ENCODE data around the gene SUN3.

SUN3 gene, protein sequence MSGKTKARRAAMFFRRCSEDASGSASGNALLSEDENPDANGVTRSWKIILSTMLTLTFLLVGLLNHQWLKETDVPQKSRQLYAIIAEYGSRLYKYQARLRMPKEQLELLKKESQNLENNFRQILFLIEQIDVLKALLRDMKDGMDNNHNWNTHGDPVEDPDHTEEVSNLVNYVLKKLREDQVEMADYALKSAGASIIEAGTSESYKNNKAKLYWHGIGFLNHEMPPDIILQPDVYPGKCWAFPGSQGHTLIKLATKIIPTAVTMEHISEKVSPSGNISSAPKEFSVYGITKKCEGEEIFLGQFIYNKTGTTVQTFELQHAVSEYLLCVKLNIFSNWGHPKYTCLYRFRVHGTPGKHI

GRCh38 chr7:48028938-48029337 lies at the start of gene SUN3:
Gene SUN3, minus strand, starts transcription at chr7:48029107. Its CDS starts 169 bp downstream, at chr7:48028938.
- no peak for DNase-seq

DNA sequence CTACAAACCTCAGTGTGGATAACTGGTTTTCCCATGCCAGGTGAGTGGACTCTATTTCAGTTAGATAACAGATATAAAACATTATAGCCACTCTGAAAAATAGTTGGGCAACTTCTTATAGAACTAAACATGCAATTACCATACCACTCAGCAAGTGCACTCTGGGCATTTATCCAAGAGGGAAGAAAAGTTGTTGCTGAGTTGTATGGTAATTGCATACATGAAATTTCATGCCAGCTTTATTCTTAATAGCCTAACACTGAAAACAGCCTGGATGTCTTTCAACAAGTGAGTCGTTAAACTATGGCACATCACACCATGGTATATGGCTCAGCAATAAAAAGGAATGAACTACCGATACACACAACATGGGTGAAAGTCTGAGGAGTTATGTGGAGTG lies 49.6 kb upstream of the SUN3 start:
- DNase-seq: no peak

GRCh38 chr7:48077423-48077822 lies 48.5 kb upstream of the SUN3 start:
- no peak for DNase-seq

DNA sequence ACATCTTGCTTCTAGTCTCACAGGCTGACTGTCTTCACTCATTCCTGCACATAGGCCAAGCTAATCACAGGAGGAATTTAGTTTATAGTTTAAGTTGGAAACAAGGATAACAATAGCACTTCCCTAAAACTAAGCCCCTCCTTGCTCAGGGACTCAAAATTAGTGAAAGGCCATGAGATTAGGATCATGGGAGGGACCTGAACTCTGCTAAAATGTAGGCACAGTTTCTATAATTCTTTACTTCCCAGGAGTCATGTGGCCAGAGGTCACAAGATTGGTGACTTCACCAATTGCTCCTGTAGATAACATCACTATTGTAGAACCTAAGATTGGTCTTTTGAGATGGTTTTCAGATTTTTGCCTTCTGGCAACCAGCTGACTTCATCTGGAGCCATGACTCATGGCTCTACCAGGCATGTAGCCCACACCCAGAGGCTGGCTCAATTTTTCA lies 45.3 kb upstream of the SUN3 start:
- DNase-seq: no peak

DNA sequence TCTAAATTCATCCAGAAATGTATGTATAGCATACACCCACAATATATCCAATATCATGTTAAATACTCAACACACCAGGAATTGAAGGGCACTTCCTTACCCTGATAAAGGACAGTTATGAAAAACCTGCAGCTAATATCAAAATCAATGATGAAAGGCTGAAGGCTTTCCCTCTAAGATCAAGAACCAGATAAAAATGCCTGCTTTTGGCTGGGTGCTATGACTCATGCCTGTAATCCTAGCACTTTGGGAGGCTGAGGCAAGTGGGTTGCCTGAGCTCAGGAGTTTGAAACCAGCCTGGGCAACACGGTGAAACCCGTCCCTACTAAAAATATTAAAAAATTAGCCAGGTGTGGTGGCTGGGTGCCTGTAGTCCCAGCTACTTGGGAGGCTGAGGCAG lies 38.6 kb upstream of the SUN3 start:
- no peak for DNase-seq

GRCh38 chr7:48063985-48064384 lies 35.1 kb upstream of the SUN3 start:
- no peak for DNase-seq

DNA sequence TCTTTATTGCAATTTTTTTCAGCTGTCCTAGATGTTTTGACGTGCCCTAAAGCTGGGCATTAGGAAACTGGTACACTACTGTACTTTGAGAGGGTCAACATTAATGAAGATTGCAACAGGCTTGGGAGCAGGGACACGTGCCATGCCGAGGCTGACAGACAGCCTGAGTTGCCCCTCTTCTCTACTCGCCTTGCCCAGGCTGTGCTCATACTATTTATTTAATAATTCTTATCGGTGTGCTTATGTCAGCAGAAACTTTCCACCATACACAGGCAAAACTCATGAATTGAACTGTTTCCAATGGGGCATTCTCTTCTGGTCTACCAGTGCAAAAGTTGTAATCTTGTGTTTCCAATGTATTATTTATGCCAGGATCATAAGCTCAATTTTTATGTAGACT lies 30.8 kb upstream of the SUN3 start:
- DNase-seq: no peak

- no peak for DNase-seq
These were observed 30.1 kb upstream of the SUN3 start for GRCh38 chr7:48058990-48059389.

DNA sequence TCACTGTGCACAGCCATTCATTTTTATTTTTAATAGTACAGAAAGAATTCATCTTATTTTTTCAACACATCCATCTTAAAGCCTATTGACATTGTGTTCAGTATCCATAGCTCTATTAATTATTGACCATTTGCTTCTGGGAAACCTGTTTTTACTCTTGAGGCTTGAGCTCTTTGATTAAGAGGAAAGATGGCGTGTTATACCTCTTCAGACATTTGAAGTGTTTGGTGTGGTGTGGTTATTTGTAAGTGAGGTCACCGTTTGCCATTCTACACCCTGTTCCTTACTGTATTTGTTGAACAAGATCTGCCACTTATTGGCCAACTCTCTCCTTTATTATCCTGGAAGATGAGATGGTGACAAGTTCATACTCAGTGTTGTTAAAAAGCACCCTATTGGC lies 24.8 kb upstream of the SUN3 start:
- DNase-seq: no peak

DNA sequence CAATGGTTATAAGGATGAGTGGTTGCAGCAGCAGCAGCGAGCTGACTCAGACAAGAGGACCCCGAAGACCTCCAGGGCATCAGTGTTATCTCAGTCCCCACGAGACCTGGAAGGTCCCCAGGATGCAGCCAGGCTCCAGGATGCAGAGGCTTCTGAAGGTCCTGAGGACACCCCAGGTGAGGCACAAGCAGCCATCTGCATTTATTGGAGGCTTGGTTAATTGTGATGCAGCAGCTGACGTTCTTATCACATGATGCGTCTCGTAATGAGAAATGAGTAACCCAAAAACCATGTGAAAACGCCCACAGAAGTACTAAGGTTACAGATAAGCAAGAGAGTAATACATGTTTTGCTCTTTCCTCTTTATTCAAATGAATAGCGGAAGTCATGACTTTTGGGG lies 23.8 kb upstream of the SUN3 start:
- DNase-seq: peak; percentile 19

DNA sequence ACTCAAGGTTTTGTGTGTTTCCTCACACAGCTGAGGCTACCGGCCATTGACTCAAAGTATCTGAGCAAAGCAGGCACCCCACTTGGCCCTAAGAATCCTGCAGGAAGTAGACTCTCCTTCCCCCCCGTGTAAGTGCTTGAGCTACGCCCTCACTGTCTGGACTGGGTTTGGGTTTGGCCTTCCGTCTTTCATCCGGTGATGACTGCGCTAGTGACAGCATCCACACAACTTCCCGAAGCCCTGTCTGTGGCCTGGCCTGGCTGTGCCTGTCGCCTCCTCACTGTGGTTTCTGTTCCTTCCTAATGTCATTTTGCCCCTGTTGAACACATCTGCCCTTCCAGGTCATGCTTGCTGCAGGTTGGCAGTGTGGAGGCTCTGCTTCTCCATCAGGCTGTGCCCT lies 20.9 kb upstream of the SUN3 start:
- no peak for DNase-seq

- DNase-seq: no peak
These were observed 19.2 kb upstream of the SUN3 start for GRCh38 chr7:48048113-48048512.

- peak; percentile 41 for DNase-seq
These were observed 17.6 kb upstream of the SUN3 start for GRCh38 chr7:48046458-48046857.

GRCh38 chr7:48045195-48045765 lies 16.4 kb upstream of the SUN3 start:
- peak; percentile 24 for DNase-seq

GRCh38 chr7:48042636-48043035 lies 13.7 kb upstream of the SUN3 start:
- DNase-seq: no peak

- DNase-seq: no peak
These were observed 13.3 kb upstream of the SUN3 start for GRCh38 chr7:48042216-48042615.

GRCh38 chr7:48041653-48041970 lies 12.7 kb upstream of the SUN3 start:
- no peak for DNase-seq

GRCh38 chr7:48040944-48041652 lies 12.2 kb upstream of the SUN3 start:
- DNase-seq: no peak

- no peak for DNase-seq
These were observed 10.1 kb upstream of the SUN3 start for GRCh38 chr7:48038815-48039506.

DNA sequence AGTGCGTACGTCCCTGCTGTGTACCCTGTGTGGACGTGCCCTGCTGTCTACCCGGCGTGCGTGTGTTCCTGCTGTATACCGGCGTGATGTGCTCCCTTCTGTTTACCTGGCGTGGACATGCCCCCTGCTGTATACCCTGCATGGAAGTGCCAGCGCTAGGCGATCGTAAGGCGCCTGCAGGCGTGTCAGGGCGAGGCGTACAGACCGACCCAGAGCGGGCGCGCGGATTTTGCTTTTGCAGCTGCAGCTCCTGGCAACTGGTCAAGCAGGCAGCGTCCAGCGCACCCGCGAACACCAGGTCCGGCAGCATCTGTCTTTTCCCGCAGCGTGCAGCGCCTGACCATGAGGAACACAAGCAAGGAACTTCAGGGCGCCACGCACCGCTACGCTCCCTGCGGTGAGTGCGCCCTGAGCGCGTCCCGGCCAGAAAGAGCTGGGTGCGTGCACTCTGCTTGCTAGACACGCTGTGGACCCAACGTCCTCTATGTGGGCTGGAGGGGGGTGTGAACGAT lies 7.1 kb upstream of the SUN3 start:
- no peak for DNase-seq

- peak; percentile 89 for DNase-seq
These were observed 6.5 kb upstream of the SUN3 start, which contains the start of gene C7orf57 for GRCh38 chr7:48035301-48035966. Gene C7orf57, plus strand, starts transcription at chr7:48035543. Its CDS starts 766 bp downstream, at chr7:48036309.

DNA sequence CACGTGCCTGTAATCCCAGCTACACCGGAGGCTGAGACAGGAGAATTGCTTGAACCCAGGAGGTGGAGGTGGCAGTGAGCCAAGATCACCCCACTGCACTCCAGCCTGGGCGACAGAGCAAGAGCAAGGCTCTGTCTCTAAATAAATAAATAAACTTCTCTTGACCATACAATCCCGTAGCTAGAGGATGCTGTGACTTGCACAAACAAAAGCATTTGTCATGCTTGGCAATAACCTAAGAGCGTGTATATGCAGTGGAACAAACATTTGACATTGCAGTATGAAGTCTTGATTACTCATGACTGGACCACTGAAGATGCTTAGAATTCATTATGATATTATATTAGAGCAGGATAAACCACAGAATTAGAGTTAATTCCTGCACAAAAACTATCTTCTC lies 5.0 kb upstream of the SUN3 start:
- DNase-seq: no peak

GRCh38 chr7:48031111-48031510 lies 2.2 kb upstream of the SUN3 start:
- DNase-seq: no peak
